VCaP (cell line): Measurements from ENCODE around the gene MTCL1.

Experiments used
- H3K27ac ChIP-seq: fragments of 450-650 bp; 2 replicates; pipeline ENCODE4 v1.5.1; 2017
- CTCF ChIP-seq: fragments of 450-650 bp; conservative IDR thresholded peaks from 2 replicates; pipeline ENCODE4 v1.5.1; 2017; ENCODE audit warnings: mild to moderate bottlenecking, moderate library complexity

The MTCL1 gene

GRCh38 chr18:8660316-8660715, 45.0 kb upstream of the MTCL1 start:
- TF ChIP-seq CTCF, result no peak
- no peak overlapping the region for H3K27ac ChIP-seq

DNA sequence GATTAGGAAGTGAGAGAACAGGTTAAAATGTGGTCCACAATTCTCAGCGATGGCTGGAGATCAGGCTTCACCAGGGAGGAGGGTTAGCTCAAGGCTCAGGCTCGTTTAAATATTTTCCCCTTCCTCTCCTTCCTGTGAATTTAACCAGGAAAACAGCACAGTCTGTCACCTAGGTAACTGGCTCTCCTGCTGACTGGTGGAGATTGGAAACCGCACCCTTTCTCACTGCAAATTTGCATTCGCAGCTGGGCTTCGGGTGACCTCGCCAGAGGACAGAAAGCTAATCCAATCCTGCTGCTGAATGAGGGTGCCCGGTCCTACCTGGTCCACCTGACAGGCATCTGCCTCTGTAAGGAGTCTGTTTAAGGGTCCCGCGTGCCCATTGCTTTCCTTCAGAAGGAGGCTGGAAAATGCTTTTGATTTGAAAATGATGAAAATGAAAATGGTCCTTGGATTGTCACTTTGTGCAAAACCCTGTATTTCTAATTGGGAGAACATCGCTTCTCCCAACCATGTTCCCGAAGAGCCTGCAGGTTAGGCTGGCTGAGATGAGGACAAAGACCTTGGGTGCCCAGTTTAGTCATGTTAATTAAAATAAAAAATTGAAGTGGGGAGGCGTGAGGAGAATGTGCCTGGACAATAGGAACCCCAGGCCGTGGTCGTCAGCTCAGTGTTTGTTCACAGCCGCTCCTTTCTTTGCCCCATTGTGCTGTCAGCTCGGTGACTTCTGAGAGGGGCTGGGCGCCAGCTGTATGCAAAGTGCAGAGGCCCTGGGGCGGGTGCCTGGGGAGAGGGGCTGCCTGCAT, 43.4 kb upstream of the MTCL1 start:
- peak overlapping the region; percentile 63 for H3K27ac ChIP-seq
- no peak for TF ChIP-seq CTCF

DNA sequence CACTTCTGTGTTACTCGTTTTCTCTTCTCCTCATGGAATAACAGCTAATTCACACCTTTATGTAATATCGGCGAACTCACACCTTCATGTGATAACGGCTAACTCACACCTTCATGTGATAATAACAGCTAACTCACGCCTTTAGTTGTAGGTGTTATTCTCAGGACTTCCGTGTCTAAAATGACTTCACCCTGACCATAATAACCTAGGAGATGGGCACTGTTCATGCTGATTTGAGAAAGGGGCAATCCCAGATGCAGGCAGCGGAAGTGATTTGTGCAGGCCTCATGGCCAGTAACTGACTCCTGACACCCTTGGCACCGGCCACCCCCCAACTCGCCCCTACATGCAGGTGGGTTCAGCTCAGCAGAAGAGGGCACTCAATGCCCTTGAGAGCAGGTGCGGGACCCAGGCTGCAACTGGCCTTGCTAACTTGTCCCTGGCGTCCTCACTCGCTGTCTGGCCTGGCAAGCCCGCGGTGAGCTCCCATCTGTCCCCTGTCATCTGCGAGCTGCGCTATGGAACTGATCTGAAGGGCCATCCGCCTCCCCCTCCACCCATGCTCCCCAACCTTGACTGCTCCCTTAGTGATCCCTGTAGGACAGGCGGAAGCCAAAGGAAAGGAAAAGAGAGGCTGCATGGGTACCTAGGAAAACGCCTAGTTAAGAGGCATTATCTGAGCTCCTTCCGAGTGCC, 42.6 kb upstream of the MTCL1 start:
- TF ChIP-seq CTCF, result no peak
- no peak overlapping the region; the same call in 1 of the 2 replicates for H3K27ac ChIP-seq

DNA sequence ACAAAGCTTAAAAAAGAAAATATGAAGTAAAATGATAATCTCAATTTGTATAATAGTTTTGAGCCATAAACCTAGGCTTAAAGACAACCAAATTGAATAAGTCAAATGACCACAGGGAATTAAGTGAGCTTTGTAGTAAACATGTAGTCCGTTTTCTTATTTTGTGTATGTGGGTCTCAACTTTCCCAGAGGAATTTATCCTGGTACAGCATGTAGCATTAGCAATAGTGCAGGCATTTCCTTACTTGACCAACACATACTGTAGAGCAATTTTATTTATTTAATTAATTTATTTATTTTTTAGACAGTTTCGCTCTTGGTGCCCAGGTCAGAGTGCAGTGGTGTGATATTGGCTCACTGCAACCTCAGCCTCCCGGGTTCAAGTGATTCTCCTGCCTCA, 37.5 kb upstream of the MTCL1 start:
- TF ChIP-seq CTCF, result no peak
- no peak overlapping the region for H3K27ac ChIP-seq

- no peak for TF ChIP-seq CTCF
- no peak overlapping the region for H3K27ac ChIP-seq
Observed at GRCh38 chr18:8668381-8668780, 37.0 kb upstream of the MTCL1 start.

DNA sequence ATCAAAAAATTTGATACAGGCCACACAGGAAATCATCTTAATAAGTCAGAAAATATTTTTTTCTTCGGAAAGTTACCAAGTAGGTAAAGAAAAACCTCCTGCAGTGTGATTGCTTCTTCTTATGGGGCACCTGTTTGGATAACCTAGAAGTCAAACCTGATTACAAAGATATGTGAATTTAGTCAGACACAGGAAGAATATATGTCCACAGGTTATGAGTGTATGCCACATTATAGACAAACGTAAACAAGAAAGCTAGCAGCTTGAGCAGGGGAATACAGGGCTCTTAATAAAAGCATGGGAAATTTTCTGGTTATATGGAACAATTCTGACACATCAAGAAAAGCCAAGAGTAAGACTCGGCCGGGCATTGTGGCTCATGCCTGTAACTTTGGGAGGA, 35.8 kb upstream of the MTCL1 start:
- no peak overlapping the region for H3K27ac ChIP-seq
- no peak for TF ChIP-seq CTCF

- no peak for TF ChIP-seq CTCF
- H3K27ac ChIP-seq, result no peak overlapping the region
Observed at GRCh38 chr18:8673256-8674209, 31.8 kb upstream of the MTCL1 start.
